Heart left ventricle (tissue), 13 donors: ENCODE results near the gene YIPF2.

Experiments
- POLR2A ChIP-seq, 2 donors: fragments of 450-650 bp; IDR thresholded peaks; one replicate each; pipeline ENCODE4 v1.6.1; 2017; ENCODE audit warnings: antibody characterized with exemption in 2 of 2, mild to moderate bottlenecking in 2 of 2, moderate library complexity in 2 of 2
- TF ChIP-seq, protein P1 (sequence below), 12 donors: fragments of 200-600 bp; sonication (generic) in 4 of 12; IDR thresholded peaks; one replicate each; pipeline versions ENCODE4 v1.5.0 to v1.8.0; 2018 to 2022; ENCODE audit warnings: antibody characterized with exemption in 12 of 12, mild to moderate bottlenecking in 5 of 12
- donor health status: ischemic (EF 13 %, LVEDD 7.1; RV severe dilation, severe dysfunction).
- donor health status: DM: no; HTN: yes; CAD: no.
- donor health status: DM: no; HTN: no; CAD: no.
- donor health status: ischemic (EF 25% LVEDD 6.9; RV normal size, moderate dysfunction).
- donor health status: ischemic (EF 25% LVEDD 5.7; RV mildly dilated, moderate dysfunction).
- donor health status: ischemic (EF 35%, LVEDD 5.7; RV mildly dilated, moderate dysfunction).
- donor health status: nonischemic (EF 11% LVEDD 7.7; RV severe dilation, severe dysfunction).
- donor health status: DM: yes; HTN: yes; CAD: no.
- donor health status: PGD.
- donor health status: ischemic (EF 29% LVEDD 5.4; RV normal size, mild dysfunction).
- donor health status: nonischemic (EF 23%, LVEDD 6.1; RV moderate dilation, normal function).

DNA sequence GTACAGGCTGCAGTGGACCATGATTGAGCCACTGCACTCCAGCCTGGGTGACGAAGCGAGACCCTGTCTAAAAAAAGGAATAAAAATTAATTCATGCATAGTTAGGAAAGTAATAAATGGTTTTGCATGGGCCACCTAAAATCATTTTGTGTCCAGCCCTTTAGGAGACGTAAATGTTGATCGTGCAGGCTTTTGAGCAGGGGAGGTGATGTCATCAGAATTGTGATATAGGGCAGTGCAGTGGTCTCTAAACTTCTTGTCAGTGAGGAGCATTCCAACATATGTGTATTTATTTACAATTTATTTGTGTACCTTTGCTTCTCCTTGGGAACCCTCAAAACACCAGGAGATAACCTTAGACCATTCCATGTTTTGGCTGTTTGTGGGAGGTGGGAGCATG, 35.4 kb upstream of the YIPF2 start:
- TF ChIP-seq, protein P1, sequence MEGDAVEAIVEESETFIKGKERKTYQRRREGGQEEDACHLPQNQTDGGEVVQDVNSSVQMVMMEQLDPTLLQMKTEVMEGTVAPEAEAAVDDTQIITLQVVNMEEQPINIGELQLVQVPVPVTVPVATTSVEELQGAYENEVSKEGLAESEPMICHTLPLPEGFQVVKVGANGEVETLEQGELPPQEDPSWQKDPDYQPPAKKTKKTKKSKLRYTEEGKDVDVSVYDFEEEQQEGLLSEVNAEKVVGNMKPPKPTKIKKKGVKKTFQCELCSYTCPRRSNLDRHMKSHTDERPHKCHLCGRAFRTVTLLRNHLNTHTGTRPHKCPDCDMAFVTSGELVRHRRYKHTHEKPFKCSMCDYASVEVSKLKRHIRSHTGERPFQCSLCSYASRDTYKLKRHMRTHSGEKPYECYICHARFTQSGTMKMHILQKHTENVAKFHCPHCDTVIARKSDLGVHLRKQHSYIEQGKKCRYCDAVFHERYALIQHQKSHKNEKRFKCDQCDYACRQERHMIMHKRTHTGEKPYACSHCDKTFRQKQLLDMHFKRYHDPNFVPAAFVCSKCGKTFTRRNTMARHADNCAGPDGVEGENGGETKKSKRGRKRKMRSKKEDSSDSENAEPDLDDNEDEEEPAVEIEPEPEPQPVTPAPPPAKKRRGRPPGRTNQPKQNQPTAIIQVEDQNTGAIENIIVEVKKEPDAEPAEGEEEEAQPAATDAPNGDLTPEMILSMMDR (IDR thresholded peaks at IDR 0.05) = no peak
- no peak for TF ChIP-seq POLR2A (IDR thresholded peaks at IDR 0.05)
